ENCODE results near the gene ADAMTS17.

GRCh38 chr15:100192097-100193080 is 149.4 kb downstream of the ADAMTS17 start:
- TF ChIP-seq CTCF (IDR thresholded peaks at IDR 0.05; ENCODE audit: low read depth, low read length), result no peak
- no peak for TF ChIP-seq POLR2A (IDR thresholded peaks at IDR 0.05; ENCODE audit: extremely low read depth, insufficient read length)
- TF ChIP-seq MAX (IDR thresholded peaks at IDR 0.05; ENCODE audit: low read depth, low read length), result no peak
- TF ChIP-seq MYC (IDR thresholded peaks at IDR 0.05; ENCODE audit: low read depth, low read length), result no peak
